HL-60 (cell line): ENCODE results near the gene TMEM145.

Source experiments
- CTCF ChIP-seq: IDR thresholded peaks from one replicate; pipeline ENCODE4 v1.5.1; 2011; ENCODE audit warnings: low read length, control low read depth, inconsistent platforms; ENCODE audit not compliant: insufficient read depth
- SPI1 ChIP-seq: IDR thresholded peaks from 2 replicates; pipeline ENCODE4 v1.6.1; 2012; ENCODE audit warnings: low read depth, mild to moderate bottlenecking, borderline replicate concordance

- no peak for TF ChIP-seq CTCF
- no peak for TF ChIP-seq SPI1
Measured at GRCh38 chr19:42272535-42272897, 40.6 kb upstream of the TMEM145 start.
